LNCAP (cell line): ENCODE results near the gene ZNF562.

Experiments
- CTCF ChIP-seq: fragments of 450-650 bp; IDR thresholded peaks from 2 replicates; pipeline ENCODE4 v1.5.1; 2017; ENCODE audit warnings: mild to moderate bottlenecking

Gene ZNF562

GRCh38 chr19:9674663-9675357 is at the start of gene ZNF562:
Gene ZNF562 (minus strand): TSS chr19:9675100. CDS start chr19:9660744, 14,356 bp downstream.
- TF ChIP-seq CTCF, result no peak

- no peak for TF ChIP-seq CTCF
These were observed 49.3 kb upstream of the ZNF562 start for GRCh38 chr19:9724157-9724556.

GRCh38 chr19:9721861-9722260 is 47.0 kb upstream of the ZNF562 start:
- no peak for TF ChIP-seq CTCF

GRCh38 chr19:9720541-9720940 is 45.6 kb upstream of the ZNF562 start:
- TF ChIP-seq CTCF, result no peak

GRCh38 chr19:9711815-9712214 is 36.9 kb upstream of the ZNF562 start:
- no peak for TF ChIP-seq CTCF

- no peak for TF ChIP-seq CTCF
These were observed 34.4 kb upstream of the ZNF562 start for GRCh38 chr19:9709305-9709704.

- no peak for TF ChIP-seq CTCF
These were observed 30.9 kb upstream of the ZNF562 start for GRCh38 chr19:9705836-9706235.

GRCh38 chr19:9702186-9702585 is 27.3 kb upstream of the ZNF562 start:
- TF ChIP-seq CTCF, result no peak
